AG09319 (cell line): ENCODE data around the gene TRMT1L.

Experiments
- DNase-seq: peaks from one replicate; pipeline ENCODE4 v3.0.0-alpha.2; 2010; ENCODE audit warnings: low read depth; ENCODE audit errors: extremely low read depth
- CTCF ChIP-seq: IDR thresholded peaks from 2 replicates; pipeline ENCODE4 v1.5.1; 2011; ENCODE audit warnings: low read depth, mild to moderate bottlenecking, inconsistent platforms, low read length, moderate library complexity

The TRMT1L gene

GRCh38 chr1:185159966-185160365 lies 3.2 kb upstream of the TRMT1L start:
- DNase-seq: no peak

DNA sequence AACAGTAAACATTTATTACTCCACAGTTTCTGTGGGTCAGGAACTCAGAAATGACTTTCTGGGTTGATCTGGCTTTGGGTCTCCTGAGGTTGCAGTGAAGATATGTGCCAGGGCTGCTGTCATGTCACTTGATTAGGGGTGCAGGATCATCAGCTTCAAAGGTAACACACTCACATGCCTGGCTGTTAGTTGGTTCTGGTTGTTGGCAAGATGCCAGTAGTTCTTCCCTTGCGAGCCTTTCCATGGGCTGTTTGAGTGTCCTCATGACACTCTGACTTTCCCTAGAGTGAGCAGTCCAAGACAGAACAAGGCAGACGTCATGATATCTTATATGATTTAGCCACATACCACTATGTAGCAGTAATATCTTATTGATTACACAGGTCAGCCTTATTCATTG lies 2.0 kb upstream of the TRMT1L start:
- no peak for TF ChIP-seq CTCF
- no peak for DNase-seq

More at GRCh38 chr1:185159966-185160365, 3.2 kb upstream of the TRMT1L start:
- TF ChIP-seq CTCF: no peak

- TF ChIP-seq CTCF: no peak
- DNase-seq: no peak
These were observed 1.1 kb upstream of the TRMT1L start for GRCh38 chr1:185157599-185158412.

DNA sequence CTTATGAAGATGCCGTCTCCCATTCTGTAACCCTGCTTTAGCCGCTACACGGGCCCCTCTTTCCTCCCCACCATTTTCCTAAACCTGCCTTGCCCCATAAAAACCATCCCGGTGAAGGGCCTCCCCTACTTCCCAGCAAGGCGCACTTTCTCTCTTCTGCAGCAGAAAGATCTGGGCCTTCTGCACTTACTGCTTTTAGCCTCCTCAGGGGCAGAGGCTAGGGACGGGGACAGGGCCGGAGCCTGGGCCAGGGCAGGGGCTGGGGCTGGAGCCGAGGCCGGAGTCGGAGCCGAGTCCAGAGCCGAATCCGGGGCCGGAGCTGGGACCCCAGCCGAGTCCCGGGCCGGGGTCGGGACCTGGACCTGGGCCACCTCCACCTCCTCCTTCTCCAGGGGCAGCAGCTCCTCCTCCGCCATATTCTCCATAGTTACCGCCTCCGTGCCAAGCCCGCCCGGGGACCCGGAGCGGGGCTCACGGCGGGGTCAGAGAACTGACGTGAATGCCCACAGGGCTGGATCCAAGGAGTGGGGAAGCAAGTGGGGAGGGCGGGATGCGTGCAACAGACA lies 382 bp downstream of the TRMT1L start:
- no peak for DNase-seq
- no peak for TF ChIP-seq CTCF

DNA sequence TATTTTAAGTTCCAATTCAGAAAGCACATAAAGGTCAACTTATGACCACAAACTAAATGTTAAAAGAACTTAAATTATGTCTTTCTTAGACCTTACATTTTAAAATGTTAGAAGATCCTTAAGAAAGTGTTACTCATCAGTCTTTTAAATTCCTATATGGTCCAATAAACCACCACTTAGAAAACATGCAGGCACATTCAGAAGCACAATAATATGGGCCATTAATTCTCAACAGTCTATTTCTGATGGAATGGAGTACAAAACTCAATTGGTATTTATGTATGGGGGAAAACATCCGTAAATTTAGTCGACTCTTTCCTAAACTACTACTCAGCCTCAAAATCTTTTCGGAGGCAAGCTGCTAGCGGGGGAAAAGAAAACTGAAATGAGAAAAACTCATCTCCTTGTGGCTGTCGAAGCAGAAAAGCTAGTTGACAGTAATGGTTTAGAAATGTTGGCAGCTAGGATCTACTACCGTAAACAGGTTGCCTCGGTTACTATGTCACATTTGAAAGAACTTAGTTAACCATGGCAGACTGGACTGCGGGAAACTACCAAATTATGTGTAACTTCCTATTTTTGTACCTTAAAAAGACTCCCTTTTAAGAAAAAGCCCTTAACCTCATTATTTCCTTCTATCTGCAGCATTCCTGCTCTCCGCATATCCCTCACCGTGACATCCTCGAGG lies 1.0 kb downstream of the TRMT1L start:
- DNase-seq: no peak
- TF ChIP-seq CTCF: no peak

DNA sequence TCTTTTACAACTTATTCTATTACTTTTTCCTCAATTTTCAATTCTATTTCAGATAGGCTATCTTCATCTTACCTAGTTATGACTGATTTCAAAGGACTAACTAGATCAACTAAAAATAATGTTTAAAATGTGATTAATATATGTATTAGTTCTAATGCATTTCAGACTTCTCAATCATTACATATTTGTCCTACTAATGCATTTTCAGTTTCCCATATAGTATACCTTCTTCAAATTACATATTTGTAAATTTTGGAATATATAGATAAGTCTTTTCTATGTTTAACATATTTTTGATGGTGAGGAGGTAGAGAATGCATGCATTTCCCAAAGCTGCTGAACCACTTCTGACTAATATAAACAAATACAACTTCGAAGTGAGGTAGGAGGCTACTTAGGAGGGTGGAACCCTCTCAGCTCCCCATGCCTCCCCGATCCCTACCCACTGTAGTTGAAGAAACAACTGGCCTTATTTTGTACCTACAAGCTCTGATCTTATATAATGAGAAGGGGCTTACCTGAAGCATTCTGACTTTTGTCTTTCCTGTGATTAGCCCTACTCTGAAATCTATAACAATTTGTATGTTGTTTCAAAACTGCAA lies 1.7 kb downstream of the TRMT1L start:
- no peak for TF ChIP-seq CTCF
- no peak for DNase-seq
